GM18861 (cell line): Measurements from ENCODE around the gene APBB2.
A peak's percentile ranks its signal among the peaks of the same experiment; 100 is the strongest.
"Not testable (repeated sequence)": the region's sequence is repeated elsewhere in the genome, so short reads cannot be mapped to it uniquely, and the experiment has no call there.

ENCODE experiments used
- ATAC-seq: cut with Tn5 transposase; IDR thresholded peaks from one replicate; pipeline ENCODE4 v1.9.1; 2021; ENCODE audit not compliant: unreplicated experiment

The APBB2 gene

GRCh38 chr4:40840255-40840984 is 373.9 kb downstream of the APBB2 start:
- ATAC-seq: peak; percentile 13

GRCh38 chr4:40838742-40839141 is 375.6 kb downstream of the APBB2 start:
- ATAC-seq: no peak

DNA sequence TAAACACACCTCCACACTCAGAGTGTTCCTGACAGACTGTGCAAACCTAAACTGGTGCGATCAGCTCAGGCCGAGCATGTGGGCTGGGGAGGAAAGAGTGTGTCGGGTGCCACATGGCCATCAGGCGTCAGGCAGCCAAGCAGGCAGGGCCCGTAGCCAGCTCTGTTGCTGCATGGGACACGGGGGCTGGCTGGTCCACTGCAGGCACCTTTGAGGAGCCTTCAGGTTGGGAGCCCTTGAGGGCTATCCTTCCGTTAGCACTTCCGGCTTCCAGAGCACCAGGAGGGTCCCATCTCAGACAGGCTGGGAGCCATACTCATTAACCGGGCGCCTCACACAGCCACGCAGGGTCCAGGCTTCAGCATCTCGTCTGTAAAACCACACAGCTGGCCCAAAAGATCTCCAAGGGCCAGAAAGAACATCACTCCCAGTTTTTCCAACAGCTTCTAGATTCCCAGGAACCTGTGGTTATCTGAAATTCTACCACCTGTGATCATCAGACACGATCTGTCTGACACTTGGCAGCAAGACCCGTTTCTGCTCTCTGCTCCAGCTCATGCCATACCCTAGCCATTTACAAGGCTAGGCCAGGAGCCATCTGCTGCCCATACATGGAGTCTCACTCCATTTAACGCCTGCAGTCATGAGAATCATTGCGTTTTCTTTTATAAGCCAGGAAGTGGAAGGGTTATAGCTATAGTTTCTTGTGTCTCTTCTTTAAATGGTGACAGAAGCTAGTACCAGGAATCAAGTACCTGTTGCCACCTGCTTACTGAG is 377.1 kb downstream of the APBB2 start:
- no peak for ATAC-seq

DNA sequence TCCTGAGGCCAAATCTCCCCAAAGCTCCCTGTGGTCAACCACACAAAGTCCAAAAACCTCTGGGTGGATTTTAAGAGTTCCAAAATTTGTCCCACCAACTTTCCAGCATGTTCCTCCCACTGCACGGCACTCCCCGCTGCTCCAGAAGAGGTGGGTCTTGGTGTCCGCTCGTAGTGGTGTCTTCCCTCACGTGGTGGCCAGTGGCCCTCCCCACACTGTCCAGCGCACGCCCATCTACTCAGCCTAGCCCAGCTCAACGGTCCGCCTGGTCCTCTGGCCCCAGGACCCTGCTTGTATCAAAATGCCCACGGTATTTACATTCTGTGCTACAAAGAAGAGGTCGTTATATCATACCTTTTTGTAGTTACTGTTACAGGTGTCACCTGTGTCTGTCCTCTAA is 381.1 kb downstream of the APBB2 start:
- ATAC-seq: no peak

DNA sequence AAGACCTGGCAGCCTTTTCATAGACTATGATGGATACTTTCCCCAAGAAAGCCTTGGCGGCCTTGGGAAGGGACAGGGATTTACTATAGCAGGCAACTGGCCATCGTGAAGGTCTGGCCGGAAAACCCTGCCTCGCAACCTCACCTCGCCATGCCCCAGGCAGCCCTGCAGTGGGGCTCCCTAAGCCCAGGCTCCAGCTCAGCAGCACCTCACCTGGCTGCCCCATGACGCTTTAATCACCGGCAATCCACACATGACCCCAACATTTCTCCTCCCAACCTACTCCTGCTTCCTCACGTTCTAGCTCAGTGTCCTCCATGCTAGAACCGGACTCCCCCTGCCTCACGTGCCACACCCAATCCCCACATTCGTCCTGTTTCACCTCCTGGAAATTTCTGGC is 382.2 kb downstream of the APBB2 start:
- no peak for ATAC-seq

- no peak for ATAC-seq
Observed at GRCh38 chr4:40831146-40831907, 383.0 kb downstream of the APBB2 start.

- ATAC-seq: no peak
Observed at GRCh38 chr4:40829586-40829985, 384.8 kb downstream of the APBB2 start.

GRCh38 chr4:40828661-40829060 is 385.7 kb downstream of the APBB2 start:
- ATAC-seq: no peak

- no peak for ATAC-seq
Observed at GRCh38 chr4:40827758-40828157, 386.6 kb downstream of the APBB2 start.

DNA sequence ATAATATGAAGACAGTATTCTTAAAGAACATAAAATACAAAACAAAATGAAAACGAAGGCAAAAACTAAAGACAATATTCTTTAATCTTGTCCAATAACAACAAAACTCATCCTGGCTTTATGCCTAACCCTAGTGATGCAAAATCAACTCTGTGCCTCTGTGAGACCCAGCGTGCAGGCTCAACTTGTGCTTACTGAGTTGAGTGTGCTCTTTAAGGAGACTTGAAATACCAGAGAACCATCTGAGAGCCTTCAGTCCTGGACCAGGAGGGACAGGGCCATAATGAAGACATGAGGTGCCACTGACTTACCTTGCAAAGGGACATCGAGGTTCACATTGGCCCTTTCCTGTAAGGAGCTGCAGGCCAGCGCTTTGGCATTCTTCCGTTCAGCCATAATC is 387.5 kb downstream of the APBB2 start:
- no peak for ATAC-seq

- ATAC-seq: no peak
Observed at GRCh38 chr4:40825014-40825838, 389.1 kb downstream of the APBB2 start.

DNA sequence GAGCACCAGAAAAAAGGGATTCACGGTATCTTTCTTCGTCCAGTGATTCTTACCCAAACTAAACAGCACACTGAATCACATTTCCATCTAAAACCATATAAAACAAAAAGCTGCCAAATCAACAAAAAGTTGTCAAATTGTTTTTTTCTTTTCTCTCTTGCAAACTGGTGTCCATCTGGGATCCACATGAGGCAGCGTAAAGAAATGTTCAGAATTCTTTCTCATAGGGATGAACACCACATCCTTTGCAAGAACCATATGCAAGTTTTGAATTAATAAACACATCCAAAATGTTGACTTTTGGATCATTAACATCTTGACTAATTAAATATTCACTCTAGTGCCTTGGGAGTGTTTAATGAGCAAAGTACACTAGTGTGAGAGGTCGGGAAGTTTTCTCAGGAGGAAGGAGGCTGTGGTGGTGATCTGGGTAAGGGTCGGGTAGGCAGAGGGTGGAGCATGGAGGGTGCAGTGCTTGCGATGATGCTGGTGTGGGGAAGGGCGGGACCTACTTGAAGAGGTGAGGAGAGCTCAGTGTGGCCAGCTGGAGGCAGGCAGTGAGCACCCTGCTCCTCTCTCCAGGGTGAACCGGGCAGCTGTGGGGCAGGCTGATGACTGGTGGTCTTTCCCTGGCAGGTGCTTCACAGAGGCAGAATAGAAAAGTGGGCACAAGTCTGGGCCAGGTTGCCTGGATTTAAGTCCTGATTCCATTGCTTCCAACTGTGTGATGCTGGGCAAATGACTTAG is 391.7 kb downstream of the APBB2 start:
- no peak for ATAC-seq

DNA sequence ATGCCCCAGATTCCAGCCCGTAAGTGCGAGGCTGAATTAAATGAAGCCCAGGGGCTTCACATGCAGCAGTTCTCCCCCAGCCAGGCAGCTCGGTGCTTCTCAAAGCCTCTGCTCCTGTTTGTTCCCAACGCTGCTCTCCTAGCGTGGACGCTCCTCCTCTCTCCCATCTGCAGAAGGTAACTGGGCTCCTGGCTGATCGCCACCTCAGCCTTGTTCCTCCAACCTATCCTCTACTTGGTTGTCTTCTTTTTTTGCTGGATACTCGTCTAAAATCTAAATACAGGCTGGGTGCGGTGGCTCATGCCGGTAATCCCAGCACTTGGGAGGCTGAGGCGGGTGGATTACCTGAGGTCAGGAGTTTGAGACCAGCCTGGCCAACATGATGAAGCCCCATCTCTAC is 394.2 kb downstream of the APBB2 start:
- no peak for ATAC-seq

- ATAC-seq: not testable (repeated sequence)
Observed at GRCh38 chr4:40817157-40817556, 397.2 kb downstream of the APBB2 start.

DNA sequence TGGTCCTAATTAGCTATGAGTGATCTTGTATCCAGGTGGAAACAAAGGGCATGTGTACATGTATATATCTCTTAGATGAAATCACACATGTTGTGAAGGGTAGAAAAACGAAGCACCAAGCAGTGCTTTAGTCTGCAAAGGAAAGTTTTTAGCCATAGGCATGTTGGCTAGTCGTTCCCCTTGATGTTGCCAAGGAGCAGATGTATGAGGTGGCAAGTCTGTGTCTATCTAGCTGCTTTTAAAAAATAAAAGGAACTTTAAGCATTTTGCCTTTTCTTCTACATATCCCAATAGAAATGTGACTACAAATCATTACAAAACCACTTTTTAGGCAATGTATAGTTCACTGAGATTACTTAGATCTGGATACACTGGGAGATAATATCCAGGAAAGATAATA is 401.5 kb downstream of the APBB2 start:
- no peak for ATAC-seq

GRCh38 chr4:40812386-40812785 is 402.0 kb downstream of the APBB2 start:
- ATAC-seq: no peak

- no peak for ATAC-seq
Observed at GRCh38 chr4:40811956-40812355, 402.4 kb downstream of the APBB2 start.

DNA sequence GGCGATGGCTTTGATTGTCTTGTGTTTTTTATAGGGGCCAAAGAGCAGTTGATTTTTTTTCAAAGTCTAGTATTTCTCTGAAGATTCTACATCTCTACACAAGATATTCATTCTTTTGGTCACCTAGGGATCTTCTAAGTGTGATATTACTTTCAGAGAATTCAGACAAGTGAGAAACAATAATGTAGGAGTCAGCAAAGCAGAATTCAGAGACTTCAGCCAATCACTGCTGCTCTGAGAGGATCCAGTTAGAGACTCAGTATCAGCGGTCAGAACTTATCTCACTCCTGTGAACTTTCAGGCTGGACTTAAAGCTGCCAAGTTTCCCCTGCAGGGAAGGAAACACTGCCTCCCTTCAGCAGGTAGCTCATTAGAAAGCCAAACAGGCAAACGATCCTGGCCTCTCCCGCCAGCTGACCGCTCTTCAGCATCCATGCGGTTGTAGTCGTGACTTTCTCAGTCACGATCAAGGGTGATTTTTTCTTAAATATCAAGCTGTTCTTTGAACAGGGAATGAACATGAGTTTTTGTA is 405.4 kb downstream of the APBB2 start:
- no peak for ATAC-seq

- ATAC-seq: no peak
Observed at GRCh38 chr4:40804598-40804997, 409.7 kb downstream of the APBB2 start.

DNA sequence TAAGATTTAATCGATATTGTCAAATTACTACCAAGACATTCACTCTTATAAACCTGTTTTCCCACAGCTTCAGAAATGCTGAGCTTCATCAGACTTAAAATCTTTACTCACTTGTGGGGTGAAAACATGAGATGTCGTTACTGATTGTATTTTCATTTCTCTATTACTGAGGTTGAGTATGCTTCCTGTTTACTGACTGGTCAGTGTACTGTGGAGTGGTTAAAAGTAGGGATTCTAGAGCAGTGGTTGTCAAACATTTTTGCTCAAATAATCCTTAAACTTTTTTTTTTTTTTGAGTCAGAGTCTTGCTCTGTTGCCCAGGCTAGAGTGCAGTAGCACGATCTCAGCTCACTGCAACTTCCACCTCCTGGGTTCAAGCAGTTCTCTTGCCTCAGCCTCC is 414.3 kb downstream of the APBB2 start:
- ATAC-seq: peak; percentile 96
